NOMO-1 treated with DMSO at 0.1 percent for 48 hours (cell line): ENCODE data around the gene ARHGEF3.
"Not testable (repeated sequence)": the region's sequence is repeated elsewhere in the genome, so short reads cannot be mapped to it uniquely, and the experiment has no call there.

ENCODE experiments used
- DNase-seq: peaks from one replicate; lab custom pipeline; 2025; ENCODE audit not compliant: unreplicated experiment; lab: John Stamatoyannopoulos, UW

ARHGEF3 gene

GRCh38 chr3:56747150-56747549, 54.6 kb downstream of the ARHGEF3 start:
- DNase-seq: no peak

GRCh38 chr3:56744016-56744415, 57.7 kb downstream of the ARHGEF3 start:
- no peak for DNase-seq

DNA sequence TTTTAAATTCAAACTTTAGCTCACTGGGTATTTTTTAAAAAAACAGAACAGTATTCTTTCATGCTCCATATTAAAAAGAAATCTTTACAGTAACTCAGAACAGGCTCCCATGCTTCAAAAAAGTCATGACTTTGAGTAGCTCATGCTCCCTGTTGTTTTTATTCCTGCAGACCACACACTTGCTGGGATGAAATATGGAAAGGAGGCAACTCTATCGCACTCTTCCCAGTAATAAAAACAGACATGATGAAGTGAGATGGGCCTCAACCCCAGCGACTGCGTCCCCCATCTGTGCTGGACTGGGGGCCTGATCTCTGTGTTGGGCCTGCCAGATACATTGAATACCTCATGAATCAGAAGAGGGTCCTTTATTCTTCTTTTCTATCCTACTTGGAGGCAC, 58.9 kb downstream of the ARHGEF3 start:
- DNase-seq: no peak

DNA sequence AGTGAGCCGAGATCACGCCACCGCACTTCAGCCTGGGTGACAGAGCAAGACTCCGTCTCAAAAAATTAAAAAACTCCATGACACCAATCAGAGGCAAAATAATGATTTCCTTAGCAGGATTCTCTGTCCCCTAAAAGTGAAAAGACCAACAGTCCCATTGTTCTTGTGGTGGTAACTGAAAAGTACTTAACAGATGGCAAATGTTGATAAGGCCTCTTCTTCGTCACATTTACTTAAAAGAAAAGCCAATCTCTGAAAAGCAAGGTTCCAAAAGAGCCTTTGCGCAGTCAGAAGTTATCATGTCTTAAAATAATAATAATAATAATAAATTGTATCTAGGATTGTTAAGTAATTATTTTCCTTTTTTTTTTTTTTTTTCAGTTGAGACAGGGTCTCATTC, 62.7 kb downstream of the ARHGEF3 start:
- DNase-seq: no peak

DNA sequence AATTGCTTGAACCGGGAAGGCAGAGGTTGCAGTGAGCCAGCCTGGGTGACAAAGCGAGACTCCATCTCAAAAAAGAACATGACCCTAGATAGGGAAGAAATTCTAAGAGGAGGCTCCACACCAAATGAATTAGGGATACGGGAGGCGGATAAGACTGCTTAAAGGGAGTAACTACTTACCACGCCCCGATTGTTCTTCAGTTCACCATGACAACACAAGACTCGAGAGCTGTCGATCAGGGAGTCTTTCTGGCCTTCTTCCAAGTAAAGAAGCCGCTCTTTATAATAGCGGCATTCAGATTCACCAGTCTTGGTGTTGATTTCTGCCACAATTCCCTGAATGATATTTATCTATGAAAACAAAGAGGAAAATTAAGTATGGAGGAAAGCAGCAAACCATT, 64.7 kb downstream of the ARHGEF3 start:
- no peak for DNase-seq

- no peak for DNase-seq
Measured at GRCh38 chr3:56732109-56732508, 69.6 kb downstream of the ARHGEF3 start.

DNA sequence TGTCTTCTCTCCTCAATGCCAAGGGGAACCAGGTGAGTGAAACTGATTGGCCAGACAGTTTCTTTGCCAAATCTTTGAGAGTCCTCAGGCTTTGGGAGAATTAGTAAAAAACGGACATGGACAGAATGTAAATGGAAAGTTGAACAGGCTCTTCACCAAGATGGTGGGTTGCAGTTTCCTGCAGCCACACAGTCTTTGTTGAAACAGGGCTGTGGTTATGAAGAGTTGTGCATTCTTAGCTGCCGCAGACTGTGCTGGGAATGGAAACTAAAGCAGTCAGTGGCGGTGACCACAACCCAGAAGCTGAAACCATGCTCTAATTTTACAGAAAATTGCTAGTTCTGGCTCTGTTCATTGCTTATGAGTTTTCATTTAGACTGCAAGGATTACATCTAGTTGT, 76.6 kb downstream of the ARHGEF3 start:
- DNase-seq: no peak

GRCh38 chr3:56724676-56725075, 77.1 kb downstream of the ARHGEF3 start:
- DNase-seq: no peak

DNA sequence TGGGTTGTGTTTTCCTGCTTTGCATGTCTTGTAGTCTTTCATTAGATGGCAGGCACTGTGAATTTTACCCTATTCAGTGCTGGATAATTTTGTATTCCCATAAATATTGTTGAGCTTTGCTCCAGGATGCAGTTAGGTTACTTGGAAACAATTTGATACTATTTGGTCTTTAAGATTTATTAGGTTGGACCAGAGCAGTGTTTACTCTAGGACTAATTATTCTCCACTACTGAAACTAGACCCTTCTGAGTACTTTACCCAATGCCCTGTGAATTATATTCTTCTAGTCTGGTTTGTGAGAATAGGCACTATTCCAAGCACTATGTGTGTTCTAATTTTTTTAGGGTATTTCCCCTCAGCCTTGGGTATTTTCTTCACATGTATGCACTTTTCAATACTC, 80.9 kb downstream of the ARHGEF3 start:
- DNase-seq: no peak

- DNase-seq: not testable (repeated sequence)
Measured at GRCh38 chr3:56718809-56719208, 82.9 kb downstream of the ARHGEF3 start.

GRCh38 chr3:56711344-56711743, 90.4 kb downstream of the ARHGEF3 start:
- DNase-seq: no peak

GRCh38 chr3:56707412-56707811, 94.3 kb downstream of the ARHGEF3 start:
- DNase-seq: not testable (repeated sequence)

DNA sequence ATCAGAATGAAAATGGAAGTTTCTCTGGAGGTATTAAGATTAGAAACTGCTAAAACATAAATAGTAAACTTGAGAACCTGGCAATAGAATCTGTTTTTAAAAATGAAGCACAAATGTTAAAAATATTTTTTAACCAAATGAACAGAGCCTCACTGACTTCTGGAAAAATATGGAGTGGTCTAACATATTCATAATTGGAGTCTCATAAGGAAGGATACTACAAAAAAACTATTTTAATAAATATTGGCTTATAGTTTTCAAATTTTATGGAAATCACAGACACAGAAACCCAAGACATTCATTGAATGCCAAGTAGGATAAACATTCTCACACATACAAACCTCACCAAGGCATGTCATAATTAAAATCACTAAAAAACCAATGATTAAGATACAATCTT, 95.1 kb downstream of the ARHGEF3 start:
- no peak for DNase-seq

- DNase-seq: peak; percentile 57
Measured at GRCh38 chr3:56704706-56705105, 97.0 kb downstream of the ARHGEF3 start.

GRCh38 chr3:56702490-56703315, 99.0 kb downstream of the ARHGEF3 start:
- peak; percentile 62 for DNase-seq

DNA sequence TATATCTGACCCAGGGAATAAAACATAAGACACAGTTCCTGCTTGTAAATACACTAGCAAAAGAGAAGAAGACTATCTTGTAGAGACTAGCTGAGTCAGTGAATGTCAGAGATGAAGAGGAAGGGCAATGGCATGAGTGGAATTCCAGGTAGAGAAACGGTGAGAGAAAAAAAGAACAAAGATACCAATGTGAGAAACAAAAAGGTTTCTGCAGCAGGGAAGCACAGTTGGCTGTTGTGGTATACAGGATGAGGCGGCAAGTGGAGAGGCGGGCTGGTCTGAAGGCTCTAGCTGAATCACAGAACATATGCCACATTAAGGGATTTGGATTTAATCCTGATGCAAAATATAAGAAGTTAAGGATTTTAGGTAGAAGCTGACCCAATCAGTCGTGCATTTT, 101.6 kb downstream of the ARHGEF3 start:
- DNase-seq: no peak

DNA sequence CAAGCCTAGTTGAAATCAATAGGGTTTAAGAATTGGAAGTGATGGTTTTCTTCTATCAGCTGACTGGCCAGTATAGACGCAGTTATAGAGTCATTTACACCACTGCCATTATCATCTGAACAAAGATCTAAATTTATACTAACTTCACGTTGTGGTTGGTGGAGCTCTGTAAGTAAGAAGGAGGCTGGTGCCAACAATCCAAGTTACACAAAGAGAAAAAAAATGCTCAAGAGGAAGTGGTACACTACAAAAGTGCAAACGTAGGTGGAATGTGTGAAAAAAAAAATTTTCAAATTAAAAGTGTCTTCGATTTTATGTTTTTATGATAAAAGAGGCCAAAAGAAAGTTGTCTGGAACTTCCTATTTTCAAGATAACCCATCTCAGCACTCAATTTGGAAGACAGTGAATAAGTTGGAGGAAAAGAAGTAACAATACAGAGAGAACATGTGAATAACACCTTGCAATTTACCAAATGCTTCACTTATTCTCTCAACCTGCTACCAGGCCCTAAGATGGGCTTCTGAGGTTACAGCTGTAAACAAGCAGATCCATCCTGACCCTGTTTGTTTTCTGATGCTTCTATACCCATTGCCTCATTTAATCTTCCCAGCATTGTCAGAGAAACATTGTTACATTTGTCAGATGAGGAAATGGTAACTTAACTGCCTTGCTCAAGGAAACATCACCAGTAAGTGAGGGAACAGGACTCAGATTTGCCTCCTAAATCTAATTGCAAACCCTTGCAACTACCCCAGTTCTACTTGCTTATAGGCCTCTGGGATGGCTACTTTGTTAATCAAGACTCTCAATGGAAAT, 106.7 kb downstream of the ARHGEF3 start:
- peak; percentile 26 for DNase-seq

GRCh38 chr3:56693750-56694149, 108.0 kb downstream of the ARHGEF3 start:
- DNase-seq: peak; percentile 84

DNA sequence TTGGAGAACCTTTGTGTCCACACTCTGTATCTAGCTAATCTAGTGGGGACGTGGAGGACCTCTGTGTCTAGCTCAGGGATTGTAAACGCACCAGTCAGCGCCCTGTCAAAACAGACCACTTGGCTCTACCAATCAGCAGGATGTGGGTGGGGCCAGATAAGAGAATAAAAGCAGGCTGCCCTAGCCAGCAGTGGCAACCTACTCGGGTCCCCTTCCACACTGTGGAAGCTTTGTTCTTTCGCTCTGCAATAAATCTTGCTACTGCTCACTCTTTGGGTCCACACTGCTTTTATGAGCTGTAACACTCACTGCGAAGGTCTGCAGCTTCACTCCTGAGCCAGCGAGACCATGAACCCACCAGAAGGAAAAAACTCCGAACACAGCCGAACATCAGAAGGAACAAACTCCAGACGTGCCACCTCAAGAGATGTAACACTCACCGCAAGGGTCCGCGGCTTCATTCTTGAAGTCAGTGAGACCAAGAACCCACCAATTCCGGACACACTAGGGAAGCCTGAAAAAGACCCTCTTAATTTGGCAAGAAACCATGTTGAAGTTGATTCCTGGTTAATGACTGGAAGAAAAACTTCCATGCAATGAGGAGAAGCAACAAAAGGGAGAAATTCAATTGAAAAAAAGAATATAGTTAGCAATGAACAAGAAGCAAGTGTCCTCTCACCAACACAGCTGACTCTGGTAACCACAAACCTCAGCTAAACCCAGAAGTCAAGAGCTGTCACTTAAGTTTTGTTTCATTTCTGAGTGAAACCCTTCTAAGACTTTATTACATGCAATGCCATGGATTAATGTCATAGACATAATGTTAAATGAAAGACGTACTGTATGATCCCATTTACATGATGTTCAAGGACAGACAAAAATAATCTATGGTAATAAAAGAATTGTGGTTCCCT, 109.0 kb downstream of the ARHGEF3 start:
- DNase-seq: peak; percentile 38

- not testable (repeated sequence) for DNase-seq
Measured at GRCh38 chr3:56692001-56692365, 109.8 kb downstream of the ARHGEF3 start.
